Ascending aorta (tissue), 2 donors: Measurements from ENCODE around the gene TTLL5. TPM values are rescaled to one million over a fixed set of nuclear protein-coding genes. Genes with fewer than 3 reads are reported as not detected.
A peak's percentile ranks its signal among the peaks of the same experiment; 100 is the strongest.

Source experiments
- DNase-seq, 2 donors: peaks; one replicate each; pipeline ENCODE4 v3.0.0-alpha.2; 2019; ENCODE audit warnings: low spot score in 2 of 2
- H3K27ac ChIP-seq, 2 donors: fragments of 200-600 bp; sonication (generic); one replicate each; pipeline ENCODE4 v1.5.1; 2016 to 2017; ENCODE audit warnings: mild to moderate bottlenecking in 1 of 2
- H3K27me3 ChIP-seq: fragments of 200-600 bp; sonication (generic); one replicate; pipeline ENCODE4 v1.5.1; 2017
- H3K36me3 ChIP-seq, 2 donors: fragments of 200-600 bp; sonication (generic); one replicate each; pipeline ENCODE4 v1.5.1; 2016
- H3K4me1 ChIP-seq, 2 donors: fragments of 200-600 bp; sonication (generic); one replicate each; pipeline ENCODE4 v1.5.1; 2016 to 2017; ENCODE audit warnings: mild to moderate bottlenecking in 1 of 2
- H3K4me3 ChIP-seq, 2 donors: fragments of 200-600 bp; sonication (generic); one replicate each; pipeline ENCODE4 v1.5.1; 2016 to 2017; ENCODE audit warnings: mild to moderate bottlenecking in 1 of 2
- H3K9me3 ChIP-seq, 2 donors: fragments of 200-600 bp; sonication (generic); one replicate each; pipeline ENCODE4 v1.5.1; 2016
- intact Hi-C: fragments of 100-400 bp; cut with DNase I; formaldehyde crosslinking; loops from one replicate; pipeline ENCODE4 v1.15.1; 2023
- total RNA-seq: library from RNA; depleted of rRNA; stranded (reverse); fragments of >200 nt; gene quantifications from one replicate; pipeline ENCODE4 v1.1.0, GENCODE V29; 2016
- TF ChIP-seq, protein P1 (sequence below), 3 experiments: fragments of 200-600 bp in 2 of 3; fragments of 450-650 bp in 1 of 3; sonication (generic) in 2 of 3; IDR thresholded peaks; one replicate each; pipeline ENCODE4 v1.5.1; 2016 to 2019; ENCODE audit warnings: antibody characterized with exemption in 3 of 3, mild to moderate bottlenecking in 1 of 3, moderate library complexity in 1 of 3

TTLL5 gene
- total RNA-seq, 1 donor from 2014 or later = 43.1 TPM

DNA sequence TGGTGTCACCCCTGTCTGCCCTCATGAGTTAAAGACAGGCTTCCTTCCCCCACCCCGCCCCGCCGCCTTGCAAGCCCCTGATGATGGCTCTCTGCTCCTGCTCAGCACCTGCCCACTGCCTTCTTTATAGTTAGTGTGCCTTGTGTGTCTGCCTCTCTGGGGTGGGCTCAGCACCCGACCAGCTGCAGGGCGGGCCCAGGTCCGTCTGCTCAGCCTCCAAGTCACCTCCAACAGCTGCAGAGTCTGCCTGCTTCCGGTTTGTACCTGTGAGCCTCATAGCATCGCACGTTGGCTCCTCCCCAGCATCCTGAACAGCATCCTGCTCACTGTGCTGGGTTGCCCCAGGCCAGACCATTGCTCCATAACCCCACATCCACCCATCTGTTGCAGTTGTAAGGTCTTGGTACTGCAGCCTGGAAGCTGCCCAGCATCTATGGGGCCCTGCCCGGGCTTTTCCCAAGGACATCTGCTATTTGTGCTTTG lies 317.2 kb downstream of the TTLL5 start:
- H3K36me3 ChIP-seq = no peaks in the 10 kb centered on the region
- H3K27ac ChIP-seq = peak overlapping the region in 1 of 2 donors; percentile 100
- H3K4me3 ChIP-seq = peak overlapping the region; percentile 81 to 88
- H3K27me3 ChIP-seq = no peaks in the 10 kb centered on the region
- TF ChIP-seq, protein P1, sequence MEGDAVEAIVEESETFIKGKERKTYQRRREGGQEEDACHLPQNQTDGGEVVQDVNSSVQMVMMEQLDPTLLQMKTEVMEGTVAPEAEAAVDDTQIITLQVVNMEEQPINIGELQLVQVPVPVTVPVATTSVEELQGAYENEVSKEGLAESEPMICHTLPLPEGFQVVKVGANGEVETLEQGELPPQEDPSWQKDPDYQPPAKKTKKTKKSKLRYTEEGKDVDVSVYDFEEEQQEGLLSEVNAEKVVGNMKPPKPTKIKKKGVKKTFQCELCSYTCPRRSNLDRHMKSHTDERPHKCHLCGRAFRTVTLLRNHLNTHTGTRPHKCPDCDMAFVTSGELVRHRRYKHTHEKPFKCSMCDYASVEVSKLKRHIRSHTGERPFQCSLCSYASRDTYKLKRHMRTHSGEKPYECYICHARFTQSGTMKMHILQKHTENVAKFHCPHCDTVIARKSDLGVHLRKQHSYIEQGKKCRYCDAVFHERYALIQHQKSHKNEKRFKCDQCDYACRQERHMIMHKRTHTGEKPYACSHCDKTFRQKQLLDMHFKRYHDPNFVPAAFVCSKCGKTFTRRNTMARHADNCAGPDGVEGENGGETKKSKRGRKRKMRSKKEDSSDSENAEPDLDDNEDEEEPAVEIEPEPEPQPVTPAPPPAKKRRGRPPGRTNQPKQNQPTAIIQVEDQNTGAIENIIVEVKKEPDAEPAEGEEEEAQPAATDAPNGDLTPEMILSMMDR (IDR thresholded peaks at IDR 0.05) = no peak
- DNase-seq = no peak
- no peaks in the 10 kb centered on the region for H3K9me3 ChIP-seq
- intact Hi-C loops = loop anchor here (2.0 kb wide), 1 partner anchor 71 kb away; no protein-coding TSS in a partner anchor
- peaks cover 15 to 41% of the 10 kb centered on the region in 2 donors for H3K4me1 ChIP-seq

DNA sequence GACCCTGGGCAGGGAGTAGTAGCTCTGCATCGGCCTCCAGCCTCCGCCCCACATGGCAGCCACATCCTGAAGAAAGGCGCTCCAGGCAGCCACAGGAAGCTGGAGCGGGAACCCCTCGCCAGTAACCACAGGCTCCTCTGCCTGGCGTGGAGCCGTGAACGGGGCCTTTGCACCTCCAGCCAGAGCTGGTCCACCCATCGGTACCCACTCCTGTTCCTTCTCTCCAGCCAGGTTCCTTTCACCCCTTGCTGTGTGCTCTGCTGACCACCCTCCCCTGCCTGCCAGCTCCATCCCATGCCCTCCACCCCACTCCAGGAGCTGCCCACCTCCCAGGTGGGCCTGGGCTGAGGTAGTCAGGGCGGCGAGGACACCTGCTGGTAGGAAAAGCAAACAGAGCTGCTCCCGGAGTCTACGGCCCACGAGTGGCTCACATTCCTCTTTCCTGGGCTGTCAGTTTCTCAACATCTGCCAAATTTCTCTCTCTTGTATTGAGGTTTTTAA lies 318.1 kb downstream of the TTLL5 start:
- TF ChIP-seq, protein P1 (IDR thresholded peaks at IDR 0.05) = peak; percentile 31 to 61 (median 43)
- Histone ChIP-seq H3K36me3 (no peaks in the 10 kb centered on the region), H3K9me3 (no peaks in the 10 kb centered on the region), H3K4me1 (peaks cover 15 to 41% of the 10 kb centered on the region in 2 donors), H3K27me3 (no peaks in the 10 kb centered on the region), H3K27ac (peak overlapping the region; percentile 99 to 100), H3K4me3 (peak overlapping the region; percentile 81 to 88)
- intact Hi-C loops = loop anchor here (2.0 kb wide), 1 partner anchor 72 kb away; no protein-coding TSS in a partner anchor
- no peak for DNase-seq

DNA sequence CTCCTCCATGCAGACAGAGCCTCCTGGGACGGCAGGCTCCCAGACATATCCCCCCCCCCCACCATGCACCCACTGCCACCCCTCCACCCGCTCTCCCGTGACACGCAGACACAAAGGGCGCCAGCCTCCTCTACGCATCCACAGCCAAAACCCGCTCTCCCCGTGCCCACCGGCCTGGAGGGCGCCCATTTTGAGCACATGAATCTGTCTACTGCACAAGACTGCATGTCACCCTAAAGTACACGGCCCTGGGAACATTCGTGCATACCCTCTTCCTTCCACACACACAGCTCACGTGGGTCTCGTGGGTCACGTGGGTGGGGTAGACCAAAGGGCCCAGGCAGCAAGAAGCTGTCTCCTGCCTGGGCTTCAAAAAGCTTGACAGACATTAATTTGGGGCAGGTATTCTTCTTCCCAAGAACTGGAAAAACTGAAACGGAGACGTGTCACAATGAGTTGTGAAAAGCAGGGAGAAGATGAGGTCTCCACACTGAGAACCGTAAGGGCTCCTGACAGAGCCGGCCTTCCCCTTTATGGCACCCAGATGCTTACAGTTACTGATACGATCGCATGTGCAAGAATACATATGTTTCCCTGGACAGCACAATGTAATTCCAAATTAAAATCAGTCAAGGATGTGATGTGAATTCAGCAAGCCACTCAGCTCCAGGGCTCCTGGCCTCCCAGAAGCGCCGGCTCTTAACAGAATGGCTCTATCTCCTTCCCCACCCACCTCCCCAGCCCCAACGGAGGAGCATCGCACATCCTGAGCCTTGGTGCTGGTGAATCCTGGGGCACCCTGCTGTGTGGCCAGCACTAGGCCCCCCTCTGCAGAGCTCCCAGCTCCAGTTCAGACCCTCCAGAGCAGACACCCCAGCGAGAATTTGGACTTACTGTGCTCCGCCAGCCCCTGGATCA lies 318.9 kb downstream of the TTLL5 start:
- no peaks in the 10 kb centered on the region for H3K27me3 ChIP-seq
- peak in 1 of 2 donors; percentile 77 for DNase-seq
- H3K9me3 ChIP-seq = no peaks in the 10 kb centered on the region
- no peaks in the 10 kb centered on the region for H3K36me3 ChIP-seq
- H3K27ac ChIP-seq = peak overlapping the region; percentile 99 to 100
- H3K4me1 ChIP-seq = peaks cover 15 to 43% of the 10 kb centered on the region in 2 donors
- H3K4me3 ChIP-seq = peak overlapping the region; percentile 81 to 88
- intact Hi-C loops = loop anchor here (2.0 to 10.0 kb wide), 4 partner anchors 73 to 1385 kb away; no protein-coding TSS in a partner anchor
- TF ChIP-seq, protein P1 (IDR thresholded peaks at IDR 0.05) = no peak

DNA sequence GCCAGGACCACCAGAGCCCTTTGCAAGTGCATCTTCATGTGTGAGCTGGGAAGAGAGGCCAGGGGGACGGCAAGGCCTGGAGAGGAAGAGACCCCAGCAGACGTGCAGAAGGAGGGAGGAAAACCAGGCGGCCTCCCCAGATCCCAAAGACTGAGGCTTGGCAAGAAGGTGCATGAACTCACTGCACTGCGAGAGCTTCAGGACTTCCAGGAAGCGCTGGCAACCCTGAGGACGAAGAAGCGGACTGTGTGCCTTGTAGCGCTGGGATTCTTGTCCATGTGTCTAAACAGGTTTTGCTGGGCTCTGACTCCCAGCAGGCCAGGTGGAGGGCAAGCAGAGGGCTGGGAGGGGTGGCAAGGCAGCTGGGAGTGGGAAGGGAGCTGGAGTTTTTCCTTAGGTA lies 319.8 kb downstream of the TTLL5 start:
- Histone ChIP-seq H3K27ac (peak overlapping the region; percentile 99 to 100), H3K36me3 (no peaks in the 10 kb centered on the region), H3K4me1 (peaks cover 15 to 43% of the 10 kb centered on the region in 2 donors), H3K27me3 (no peaks in the 10 kb centered on the region), H3K9me3 (no peaks in the 10 kb centered on the region), H3K4me3 (peak overlapping the region; percentile 81 to 88)
- intact Hi-C loops = loop anchor here (10.0 kb wide), 3 partner anchors 156 to 1386 kb away; no protein-coding TSS in a partner anchor
- peak in 1 of 2 donors; percentile 70 for DNase-seq
- TF ChIP-seq, protein P1 (IDR thresholded peaks at IDR 0.05) = no peak

DNA sequence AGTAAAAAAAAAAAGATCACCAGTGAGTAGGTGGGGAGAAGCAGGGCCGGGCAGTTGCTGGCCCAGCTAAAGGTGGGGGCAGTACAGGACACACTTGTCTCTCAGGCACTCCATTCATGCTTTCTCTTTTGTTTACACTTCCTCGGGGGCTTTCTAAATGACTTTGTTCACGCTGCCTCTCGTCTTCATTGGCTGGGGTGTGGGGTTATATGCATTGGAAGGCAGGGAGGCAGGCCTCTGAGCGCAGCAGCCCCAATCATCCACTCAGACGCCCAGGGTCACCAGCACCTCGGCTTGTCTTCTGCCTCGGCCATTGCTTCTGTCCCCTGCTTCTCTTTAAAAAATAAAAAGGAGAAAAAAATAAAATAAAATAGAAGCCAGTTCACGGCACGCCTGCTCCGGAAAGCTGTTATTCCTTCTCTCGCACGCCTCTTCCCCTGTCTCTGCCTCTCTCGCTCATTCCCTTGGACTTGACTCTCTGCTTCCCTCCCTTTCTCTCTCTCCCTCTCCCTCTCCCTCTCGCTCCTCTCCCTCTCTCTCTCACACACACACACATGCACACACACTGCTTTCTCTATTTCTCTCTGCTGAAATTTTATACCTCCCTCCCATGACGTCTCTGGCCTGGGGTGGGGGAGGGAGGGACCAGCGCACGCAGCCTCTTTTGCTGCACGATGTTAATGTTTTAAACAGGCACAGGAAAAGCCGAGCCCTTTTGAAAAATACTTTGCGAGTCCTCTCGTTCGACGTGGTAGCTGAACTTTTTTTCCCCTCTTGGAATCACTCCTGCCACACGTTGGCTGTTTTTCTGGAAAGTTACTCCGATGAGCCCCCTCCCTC lies 320.6 kb downstream of the TTLL5 start, which contains the start of gene TGFB3:
Gene TGFB3 (minus strand): TSS at position 570 of the 840 bp plus-strand sequence. CDS start 1,102 bp downstream, outside the sequence.
- peak; percentile 42 to 91 for DNase-seq
- Histone ChIP-seq H3K27me3 (no peaks in the 10 kb centered on the region), H3K36me3 (no peaks in the 10 kb centered on the region), H3K9me3 (no peaks in the 10 kb centered on the region), H3K27ac (peak within 1 kb of the TSS; percentile 99 to 100), H3K4me3 (peak within 1 kb of the TSS; percentile 81 to 88), H3K4me1 (peaks cover 15 to 39% of the 10 kb centered on the region in 2 donors)
- intact Hi-C loops = loop anchor here (1.0 to 10.0 kb wide), 9 partner anchors 31 to 1387 kb away; partner anchors contain the start of genes ERG28, FLVCR2 and TTLL5
- TF ChIP-seq, protein P1 (IDR thresholded peaks at IDR 0.05) = no peak
